ENCODE measurements around the gene SBF2. TPM values are rescaled to one million over a fixed set of nuclear protein-coding genes. Genes with fewer than 3 reads are reported as not detected.

The SBF2 gene
- total and polyA plus RNA-seq, 2 of the 13 experiments (the other 11 are each of a cell fraction or from before 2014, with no cell fraction given), result 24.0 to 45.8 TPM

DNA sequence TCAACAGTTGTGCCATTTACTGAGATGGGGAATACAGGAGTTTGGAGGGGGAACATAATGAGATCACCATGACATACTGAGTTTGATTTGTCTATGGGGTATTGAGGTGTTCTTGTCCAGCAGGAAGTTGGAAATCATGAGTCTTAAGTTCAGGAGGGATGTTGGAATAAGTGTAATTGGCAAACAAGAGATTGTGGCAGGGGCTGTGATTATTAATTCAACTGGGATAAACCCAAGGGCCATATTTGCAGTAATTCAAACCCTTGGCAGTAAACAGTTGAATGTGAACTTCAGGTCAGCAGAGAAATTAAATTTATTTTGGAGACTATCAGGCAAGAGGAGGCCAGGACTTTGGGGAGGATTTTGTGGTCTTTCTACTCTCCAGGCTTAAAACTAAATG, 44.3 kb upstream of the SBF2 start:
- Histone ChIP-seq H3K4me3 (replicated peaks in 1 of 3; ENCODE audit: insufficient read depth in 1 of 3, low read depth in 2 of 3, low read length in 3 of 3) (no peak overlapping the region), H3K4me1 (ENCODE audit: insufficient read depth, low read length) (peaks cover 16% of the 10 kb centered on the region), H4K20me1 (ENCODE audit: insufficient read depth, low read length) (no peaks in the 10 kb centered on the region), H3K9ac (ENCODE audit: insufficient read depth, low read depth, low read length) (no peak overlapping the region), H3K79me2 (ENCODE audit: insufficient read depth, low read length) (no peaks in the 10 kb centered on the region), H2AFZ (ENCODE audit: low read length) (no peak overlapping the region), H3K27me3 (ENCODE audit: control insufficient read depth in 1 of 2, insufficient read depth in 2 of 2, low read length in 2 of 2) (no peaks in the 10 kb centered on the region; a peak in 1 of 5 replicates), H3K36me3 (replicated peaks in 1 of 2; ENCODE audit: control insufficient read depth in 1 of 2, insufficient read depth in 2 of 2, low read length in 2 of 2) (no peaks in the 10 kb centered on the region), H3K9me3 (ENCODE audit: low read length) (no peaks in the 10 kb centered on the region), H3K27ac (ENCODE audit: extremely low read length, insufficient read depth, low read length) (no peak overlapping the region), H3K4me2 (ENCODE audit: low read depth, low read length) (no peak overlapping the region)
- ATAC-seq (no peak), DNase-seq (ENCODE audit: low spot score) (no peak), FAIRE-seq (no peak)
- POLR2A ChIA-PET, result no interaction called here
- CTCF ChIA-PET (ENCODE audit: low intra/inter-chr PET ratio, low total read pairs), result no interaction called here
- TF ChIP-seq KAT8 (CRISPR knock-in tag; IDR thresholded peaks at IDR 0.05), result no peak
- no peak for TF ChIP-seq ZNF652 (CRISPR knock-in tag; IDR thresholded peaks at IDR 0.05; ENCODE audit: borderline replicate concordance, low read depth)
- TF ChIP-seq ZNF614 (CRISPR knock-in tag; IDR thresholded peaks at IDR 0.05; ENCODE audit: borderline replicate concordance), result no peak
- TF ChIP-seq, protein P1, sequence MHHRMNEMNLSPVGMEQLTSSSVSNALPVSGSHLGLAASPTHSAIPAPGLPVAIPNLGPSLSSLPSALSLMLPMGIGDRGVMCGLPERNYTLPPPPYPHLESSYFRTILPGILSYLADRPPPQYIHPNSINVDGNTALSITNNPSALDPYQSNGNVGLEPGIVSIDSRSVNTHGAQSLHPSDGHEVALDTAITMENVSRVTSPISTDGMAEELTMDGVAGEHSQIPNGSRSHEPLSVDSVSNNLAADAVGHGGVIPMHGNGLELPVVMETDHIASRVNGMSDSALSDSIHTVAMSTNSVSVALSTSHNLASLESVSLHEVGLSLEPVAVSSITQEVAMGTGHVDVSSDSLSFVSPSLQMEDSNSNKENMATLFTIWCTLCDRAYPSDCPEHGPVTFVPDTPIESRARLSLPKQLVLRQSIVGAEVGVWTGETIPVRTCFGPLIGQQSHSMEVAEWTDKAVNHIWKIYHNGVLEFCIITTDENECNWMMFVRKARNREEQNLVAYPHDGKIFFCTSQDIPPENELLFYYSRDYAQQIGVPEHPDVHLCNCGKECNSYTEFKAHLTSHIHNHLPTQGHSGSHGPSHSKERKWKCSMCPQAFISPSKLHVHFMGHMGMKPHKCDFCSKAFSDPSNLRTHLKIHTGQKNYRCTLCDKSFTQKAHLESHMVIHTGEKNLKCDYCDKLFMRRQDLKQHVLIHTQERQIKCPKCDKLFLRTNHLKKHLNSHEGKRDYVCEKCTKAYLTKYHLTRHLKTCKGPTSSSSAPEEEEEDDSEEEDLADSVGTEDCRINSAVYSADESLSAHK (CRISPR knock-in tag; IDR thresholded peaks at IDR 0.05; ENCODE audit: borderline replicate concordance), result no peak
- TF ChIP-seq ZEB1 (IDR thresholded peaks at IDR 0.05; ENCODE audit: insufficient replicate concordance, low read depth), result no peak
- no peak for TF ChIP-seq CHD4 (IDR thresholded peaks at IDR 0.05; ENCODE audit: borderline replicate concordance, low read length)
- no peak for TF ChIP-seq ZSCAN22 (CRISPR knock-in tag; IDR thresholded peaks at IDR 0.05)
- TF ChIP-seq ATAD3A (CRISPR knock-in tag; IDR thresholded peaks at IDR 0.05), result no peak
- no peak for TF ChIP-seq CBX1 (IDR thresholded peaks at IDR 0.05; ENCODE audit: low read depth)
- TF ChIP-seq ZNF672 (CRISPR knock-in tag; IDR thresholded peaks at IDR 0.05), result no peak
- no peak for TF ChIP-seq ZNF180 (CRISPR knock-in tag; IDR thresholded peaks at IDR 0.05; ENCODE audit: borderline replicate concordance, low read depth)
- TF ChIP-seq, protein P2, sequence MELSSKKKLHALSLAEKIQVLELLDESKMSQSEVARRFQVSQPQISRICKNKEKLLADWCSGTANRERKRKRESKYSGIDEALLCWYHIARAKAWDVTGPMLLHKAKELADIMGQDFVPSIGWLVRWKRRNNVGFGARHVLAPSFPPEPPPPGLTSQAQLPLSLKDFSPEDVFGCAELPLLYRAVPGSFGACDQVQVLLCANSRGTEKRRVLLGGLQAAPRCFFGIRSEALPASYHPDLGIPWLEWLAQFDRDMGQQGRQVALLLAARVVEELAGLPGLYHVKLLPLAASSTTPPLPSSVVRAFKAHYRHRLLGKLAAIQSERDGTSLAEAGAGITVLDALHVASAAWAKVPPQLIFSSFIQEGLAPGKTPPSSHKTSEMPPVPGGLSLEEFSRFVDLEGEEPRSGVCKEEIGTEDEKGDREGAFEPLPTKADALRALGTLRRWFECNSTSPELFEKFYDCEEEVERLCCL (CRISPR knock-in tag; IDR thresholded peaks at IDR 0.05; ENCODE audit: borderline replicate concordance), result no peak
- BruUV-seq (replicated peaks), result no TSS peak
- in situ Hi-C loops (cut with HindIII; ENCODE audit: extremely low pct_ligation_motif_present, low pct_unique_long_range_greater_than_20kb) (no loop called here), intact Hi-C loops (cut with micrococcal nuclease; ENCODE audit: unreplicated experiment) (no loop called here)
